A204.1 (cell line): ENCODE measurements around the gene NEXN.

Source experiments
- FAIRE-seq: peaks from 2 replicates; lab custom pipeline; 2012; peaks lifted over from hg19 to GRCh38; lab: Jason Lieb, UNC

The NEXN gene

DNA sequence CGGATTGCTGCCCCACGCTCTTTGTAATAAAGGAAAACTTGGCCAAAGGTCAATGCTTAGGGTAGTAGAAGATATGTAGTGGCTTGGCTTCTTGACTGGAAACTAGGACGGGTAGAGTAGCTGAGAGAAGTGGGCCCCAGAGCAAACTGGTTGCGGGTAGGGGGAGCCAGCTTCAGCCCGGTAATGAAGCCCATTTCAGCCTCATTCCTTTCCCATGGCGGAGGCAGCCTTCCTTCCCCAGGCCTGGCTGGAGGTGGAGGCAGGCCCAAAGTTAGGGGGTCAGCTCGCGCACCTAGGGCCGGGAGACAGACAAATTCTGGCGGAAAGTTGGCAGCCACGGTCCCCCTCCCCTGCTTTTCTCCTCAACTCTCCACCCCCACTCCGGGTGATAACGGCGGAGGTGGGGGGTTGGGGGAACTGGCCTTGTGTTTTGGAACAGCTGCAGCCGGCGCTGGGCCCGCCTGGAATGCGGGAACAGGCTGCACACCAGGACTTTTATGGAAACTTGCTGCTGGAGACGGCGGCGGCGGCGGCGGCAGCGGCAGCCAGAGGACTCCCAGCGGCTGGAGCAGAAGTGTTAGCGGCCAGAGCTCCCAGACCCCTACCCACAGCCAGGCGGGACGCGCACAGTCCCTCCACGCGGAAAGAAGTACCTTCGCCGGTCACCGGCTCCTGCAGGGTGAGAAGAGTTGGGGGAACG lies at the start of gene NEXN:
TSS of gene NEXN (plus strand) at position 544 of the 700 bp plus-strand sequence. CDS start 27,483 bp downstream, outside the sequence.
- no peak for FAIRE-seq

DNA sequence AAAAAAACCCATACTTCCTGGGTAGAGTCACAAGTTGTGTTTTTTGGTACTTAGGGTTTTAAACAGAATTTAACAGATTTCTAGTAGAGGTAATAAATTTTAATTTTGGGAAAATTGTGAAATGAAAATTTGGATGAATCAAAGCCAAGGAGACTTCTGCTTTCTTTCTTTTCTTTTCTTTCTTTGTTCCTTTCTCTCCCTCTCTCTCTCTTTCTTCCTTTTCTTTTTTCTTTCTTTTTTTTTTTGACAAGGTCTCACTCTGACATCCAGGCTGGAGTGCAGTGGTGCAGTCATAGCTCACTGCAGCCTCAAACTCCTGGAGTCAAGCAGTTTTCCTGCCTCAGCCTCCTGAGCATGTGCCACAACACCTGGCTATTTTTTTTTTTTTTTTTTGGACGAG lies 46.9 kb upstream of the NEXN start:
- FAIRE-seq, result no peak

DNA sequence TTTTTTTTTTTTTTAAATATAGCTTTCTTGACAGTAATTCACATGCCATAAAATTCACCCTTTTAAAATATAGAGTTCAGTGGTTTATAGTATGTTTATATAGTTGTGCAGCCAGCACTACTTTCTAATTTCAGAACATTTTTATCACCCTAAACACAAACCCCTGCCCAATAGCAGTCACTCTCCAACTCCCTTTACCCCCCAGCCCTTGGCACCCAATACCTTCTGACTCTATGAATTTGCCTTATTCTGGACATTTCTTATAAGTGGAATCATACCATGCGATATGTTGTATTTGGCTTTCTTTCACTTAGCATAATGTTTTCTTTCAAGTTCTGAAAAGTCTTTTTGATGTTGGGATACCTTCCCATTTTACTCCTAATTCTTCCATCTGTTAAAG lies 42.5 kb upstream of the NEXN start:
- FAIRE-seq, result no peak

DNA sequence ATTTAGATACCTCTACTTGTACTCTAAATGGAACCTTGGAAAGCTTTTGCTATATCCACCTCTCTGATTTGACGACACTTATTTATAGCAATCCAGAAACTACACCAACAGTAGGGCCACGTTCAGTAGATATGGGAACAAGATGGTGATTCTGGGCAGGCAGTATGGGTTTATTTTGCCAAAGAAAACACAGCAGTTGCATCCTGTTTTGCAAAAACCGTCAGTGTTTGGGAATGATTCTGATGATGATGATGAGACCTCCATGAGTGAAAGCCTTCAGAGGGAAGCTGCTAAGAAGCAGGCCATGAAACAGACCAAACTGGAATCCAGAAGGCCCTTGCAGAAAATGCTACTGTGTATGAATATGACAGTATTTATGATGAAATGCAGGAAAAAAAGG lies 41.5 kb upstream of the NEXN start:
- FAIRE-seq, result no peak

DNA sequence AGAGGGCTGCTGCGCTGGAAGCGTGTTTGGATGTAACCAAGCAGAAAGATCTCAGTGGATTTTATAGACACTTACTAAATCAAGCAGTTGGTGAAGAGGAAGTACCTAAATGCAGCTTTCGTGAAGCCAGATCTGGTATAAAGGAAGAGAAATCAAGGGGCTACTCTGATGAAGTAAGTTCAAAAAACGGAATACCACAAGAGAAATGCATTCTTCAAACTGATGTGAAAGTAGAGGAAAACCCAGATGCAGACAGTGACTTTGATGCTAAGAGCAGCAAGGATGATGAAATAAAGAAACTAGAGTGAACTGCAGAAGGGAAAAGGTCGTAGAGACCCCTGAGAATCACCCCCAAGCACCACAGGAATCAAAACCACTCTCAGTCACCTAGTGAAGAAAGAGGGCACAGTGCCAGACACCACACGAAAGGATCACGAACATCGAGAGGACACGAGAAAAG lies 40.8 kb upstream of the NEXN start:
- FAIRE-seq, result no peak

DNA sequence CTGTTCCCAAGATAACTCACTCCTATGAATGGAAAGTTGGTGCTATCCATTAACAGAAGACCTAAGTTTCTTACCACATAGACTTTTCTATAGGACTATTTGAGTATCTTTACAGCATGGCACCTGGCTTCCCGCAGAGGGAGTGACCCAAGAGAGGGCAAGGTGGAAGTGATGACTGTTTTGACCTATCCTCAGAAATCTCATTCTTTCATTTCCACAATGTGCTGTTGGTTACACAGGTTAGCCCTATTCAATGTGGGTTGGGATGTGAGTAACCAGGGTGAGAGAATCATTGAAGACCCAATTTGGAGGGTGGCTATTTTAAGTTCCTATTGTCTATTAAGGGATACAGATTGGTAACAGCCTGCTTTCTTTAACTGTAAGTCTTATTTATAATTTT lies 38.3 kb upstream of the NEXN start:
- FAIRE-seq, result no peak

DNA sequence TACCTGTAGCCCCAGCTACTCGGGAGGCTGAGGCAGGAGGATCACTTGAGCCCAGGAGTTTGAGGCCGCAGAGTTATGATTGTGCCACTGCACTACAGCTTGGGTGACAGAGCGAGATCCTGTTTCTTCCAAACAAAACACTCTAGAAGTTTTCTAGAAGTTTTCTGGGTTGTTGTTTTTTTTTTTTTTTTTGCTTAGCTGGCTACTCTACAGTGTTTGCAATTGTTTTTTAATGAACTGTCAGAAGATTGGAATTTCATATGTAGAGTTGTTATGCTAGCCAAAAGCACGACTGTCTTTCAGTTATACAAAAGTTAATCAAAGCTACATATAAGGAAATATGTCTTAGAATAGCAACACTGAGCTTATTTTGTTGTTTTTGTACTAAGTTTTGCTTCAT lies 30.9 kb upstream of the NEXN start:
- FAIRE-seq, result no peak

DNA sequence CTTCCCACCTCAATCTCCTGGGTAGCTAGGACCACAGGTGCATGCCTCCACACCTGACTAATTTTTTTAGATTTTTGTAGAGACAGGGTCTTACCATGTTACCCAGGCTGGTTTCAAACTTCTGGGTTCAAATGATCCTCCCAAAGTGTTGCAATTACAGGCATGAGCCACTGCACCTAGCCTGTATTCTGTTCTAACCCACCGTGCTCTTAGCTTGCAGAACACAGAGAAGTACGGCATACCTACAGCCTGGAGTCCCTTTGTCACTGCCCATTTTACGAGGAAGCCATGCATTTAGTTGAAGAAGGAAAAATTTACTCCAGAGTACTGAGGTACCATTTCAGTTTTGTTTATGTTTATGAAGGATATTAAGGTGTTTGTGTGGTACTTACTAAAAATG lies 29.7 kb upstream of the NEXN start:
- no peak for FAIRE-seq

DNA sequence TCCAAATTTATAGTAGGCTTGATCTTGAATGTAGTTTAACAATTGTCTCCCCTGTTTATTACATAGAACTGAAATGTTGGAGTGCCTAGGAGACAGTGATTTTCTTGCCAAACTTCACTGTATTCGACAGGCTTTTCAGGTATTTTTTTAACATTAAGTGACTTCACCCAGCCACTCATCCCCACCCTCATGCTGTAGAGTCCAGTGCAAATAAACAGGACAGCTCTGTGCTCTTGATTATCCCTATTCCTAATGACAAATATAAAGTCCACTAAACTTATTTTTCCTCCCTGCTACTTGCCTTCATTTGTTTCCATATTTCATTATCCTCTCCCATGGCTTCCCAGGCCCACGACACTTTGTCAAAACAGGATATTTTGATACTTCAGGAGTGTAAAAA lies 29.2 kb upstream of the NEXN start:
- no peak for FAIRE-seq

DNA sequence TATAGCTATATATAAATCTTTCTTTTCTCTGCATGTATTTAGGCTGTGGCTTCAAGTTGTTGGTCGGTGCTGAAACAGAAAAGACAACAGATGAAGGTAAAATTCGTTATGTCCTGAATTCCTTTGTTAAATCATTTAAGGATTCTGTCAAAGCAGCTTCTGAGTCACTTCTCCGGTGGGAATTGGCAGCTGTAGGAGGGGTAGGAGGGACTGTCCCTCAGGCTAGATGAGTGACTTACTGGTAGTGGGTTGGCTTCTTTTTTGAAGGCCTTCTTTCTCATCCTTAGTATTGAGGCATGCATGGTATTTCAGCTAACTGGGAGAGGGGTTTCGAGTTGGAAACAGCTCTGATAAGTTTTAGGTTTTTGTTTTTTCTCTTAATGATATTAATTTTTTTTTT lies 22.1 kb upstream of the NEXN start:
- no peak for FAIRE-seq

DNA sequence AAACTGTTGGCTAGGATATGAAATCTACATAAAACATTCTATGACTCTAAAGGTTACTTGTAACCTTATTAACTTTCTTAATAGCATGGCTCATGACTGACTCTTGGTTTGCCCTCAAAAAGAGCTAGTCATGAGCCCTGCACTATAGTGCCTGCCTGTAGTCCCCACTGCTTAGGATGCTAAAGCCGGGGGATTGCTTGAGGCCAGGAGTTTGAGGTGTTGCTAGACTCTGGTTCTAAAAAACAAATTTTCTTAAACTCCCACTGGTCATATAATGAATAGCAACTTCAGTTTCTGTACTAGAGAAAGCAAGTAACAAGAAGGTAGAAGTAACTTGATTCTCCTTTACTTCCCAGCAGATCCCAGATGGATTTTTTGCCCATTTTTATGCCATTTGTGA lies 15.8 kb upstream of the NEXN start:
- no peak for FAIRE-seq

DNA sequence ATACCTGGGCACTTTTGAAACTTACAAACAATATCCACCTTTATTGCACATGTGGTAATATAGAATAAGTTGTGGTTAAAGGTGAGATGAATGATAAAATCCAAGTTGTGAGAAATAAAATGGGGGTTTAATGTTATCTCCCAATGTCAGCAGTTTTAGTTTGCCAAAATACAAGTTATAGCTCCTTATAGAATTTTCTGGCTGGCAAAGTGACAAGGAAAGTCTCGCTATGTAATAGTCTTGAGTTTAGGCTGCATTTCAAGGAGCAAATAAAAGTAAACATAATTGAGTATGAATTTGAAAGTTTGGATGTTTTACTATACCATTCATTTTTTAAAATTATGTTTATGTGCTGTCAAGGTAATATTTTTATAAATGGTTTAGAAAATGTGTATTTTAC lies 15.0 kb upstream of the NEXN start:
- no peak for FAIRE-seq

DNA sequence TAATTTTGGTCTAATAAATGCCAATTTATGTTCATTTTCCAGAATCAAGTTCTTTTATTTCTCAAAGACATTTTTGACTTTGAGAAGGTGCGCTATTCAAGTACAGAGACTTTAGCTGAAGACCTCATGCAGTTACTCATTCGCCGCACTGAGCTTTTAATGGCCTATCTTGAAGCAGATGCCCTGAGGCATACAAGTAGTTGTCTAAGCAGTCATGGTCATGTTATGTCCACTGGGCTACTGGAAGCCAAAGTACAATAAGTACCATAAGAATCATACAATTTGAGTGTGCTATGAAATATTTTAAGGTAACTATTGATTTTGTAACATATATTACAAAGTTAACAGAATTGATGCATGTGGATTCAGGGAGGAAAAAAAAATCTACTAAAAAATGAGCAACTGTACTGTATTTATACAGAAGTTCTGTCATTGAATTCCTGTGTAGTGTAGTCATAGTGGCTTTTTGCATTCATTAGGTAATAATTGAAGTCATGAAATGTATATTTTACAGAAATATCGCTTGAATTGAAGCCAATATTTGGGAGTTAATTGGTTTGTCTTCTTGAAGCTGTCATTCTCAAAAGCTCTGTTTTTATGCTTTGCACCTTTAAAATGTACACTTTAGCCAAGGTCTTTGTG lies 13.5 kb upstream of the NEXN start:
- FAIRE-seq, result no peak

DNA sequence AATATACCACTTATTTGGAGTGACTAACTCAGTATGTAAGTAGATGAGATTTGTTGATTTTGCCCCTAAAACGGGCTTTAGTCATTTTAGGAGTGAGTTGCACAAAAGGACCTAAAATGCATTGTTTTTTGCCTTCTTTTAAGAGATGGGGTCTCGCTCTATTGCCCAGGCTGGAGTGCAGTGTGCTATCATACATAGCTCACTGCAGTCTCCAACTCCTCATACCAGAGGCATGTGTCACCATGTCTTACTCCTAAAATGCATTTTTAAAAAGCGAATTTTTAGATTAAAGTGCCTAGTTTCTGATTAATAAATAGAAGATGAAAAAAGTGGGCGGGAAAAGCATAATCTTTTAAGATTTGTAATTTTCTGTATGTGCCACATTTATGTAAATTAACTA lies 11.5 kb upstream of the NEXN start:
- FAIRE-seq, result no peak

DNA sequence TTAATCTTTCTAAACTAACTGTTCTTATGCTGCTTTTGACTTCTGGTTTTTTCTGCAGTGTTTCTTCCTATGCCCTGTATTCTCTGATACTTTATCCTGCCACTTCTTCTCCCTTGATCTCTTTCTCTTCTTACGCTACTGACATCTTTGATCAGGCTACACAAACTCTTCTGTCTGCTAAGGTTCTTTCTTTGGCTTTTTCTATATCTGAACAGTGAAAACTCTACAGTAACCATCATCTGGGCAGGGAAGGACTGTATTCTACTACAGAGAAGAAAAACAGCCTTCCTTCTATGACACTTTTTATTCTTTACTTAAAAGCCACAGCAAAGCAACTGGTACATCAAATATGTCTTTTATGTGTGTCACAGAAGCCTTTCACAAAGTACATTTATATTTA lies 7.4 kb upstream of the NEXN start:
- FAIRE-seq, result no peak

DNA sequence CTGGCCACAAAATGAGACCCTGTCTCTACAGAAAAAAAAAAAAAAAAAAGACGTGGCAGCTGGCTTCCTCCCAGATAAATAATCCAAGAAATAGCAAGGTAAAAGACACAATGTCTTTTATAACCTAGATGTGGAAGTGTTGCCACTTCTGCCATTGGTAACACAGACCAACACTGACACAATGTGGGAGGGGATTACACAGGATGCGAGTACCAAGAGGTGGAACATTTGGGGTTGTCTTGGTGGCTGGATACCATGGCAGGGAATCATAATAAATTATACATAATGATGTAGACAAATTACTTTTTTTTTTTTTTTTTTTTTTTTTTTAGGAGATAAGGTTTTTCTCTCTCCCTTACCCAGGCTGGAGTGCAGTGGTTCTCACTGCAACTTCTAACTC lies 6.0 kb upstream of the NEXN start:
- no peak for FAIRE-seq

DNA sequence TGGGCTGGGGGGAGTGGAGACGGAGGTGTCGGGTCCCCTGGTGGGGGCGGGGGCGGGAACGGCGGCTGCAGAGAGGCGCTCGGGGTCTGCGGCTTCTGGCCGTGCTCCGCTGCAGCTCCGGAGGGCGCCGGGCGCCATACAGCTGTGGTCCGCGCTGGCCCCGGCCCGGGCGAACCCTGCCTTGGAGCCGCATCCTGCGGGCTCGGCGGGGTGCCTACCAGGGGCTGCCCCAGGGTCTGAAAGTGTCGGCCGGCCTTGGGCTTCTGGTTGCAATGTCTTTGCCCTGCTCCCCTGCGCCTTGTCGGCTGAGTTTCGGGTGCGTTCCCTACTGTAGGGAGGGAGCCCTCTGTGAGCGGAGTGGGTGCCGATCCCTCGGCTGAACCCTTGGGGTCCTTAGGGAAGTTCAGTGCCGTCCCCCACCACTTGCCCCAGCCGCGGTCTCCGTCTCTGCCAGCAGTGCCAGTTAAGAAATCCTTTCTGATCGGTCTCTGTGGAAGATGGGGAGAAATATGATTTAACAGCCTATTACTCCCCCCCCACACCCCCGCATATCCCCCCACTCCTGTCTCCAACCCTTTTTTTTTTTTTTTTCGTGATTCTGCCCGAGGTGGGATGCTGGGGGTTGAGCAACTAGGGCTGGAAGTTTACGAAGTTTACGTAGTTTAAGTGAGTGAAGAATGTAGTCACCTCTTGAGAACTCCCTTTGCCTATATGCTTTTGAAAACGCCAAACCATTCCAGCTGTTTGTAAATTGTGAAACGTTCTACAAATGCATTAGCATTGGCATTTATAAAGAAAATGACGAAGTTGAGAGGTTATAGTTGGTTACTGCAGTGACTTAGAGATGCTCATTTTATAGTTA lies 588 bp downstream of the NEXN start:
- no peak for FAIRE-seq

DNA sequence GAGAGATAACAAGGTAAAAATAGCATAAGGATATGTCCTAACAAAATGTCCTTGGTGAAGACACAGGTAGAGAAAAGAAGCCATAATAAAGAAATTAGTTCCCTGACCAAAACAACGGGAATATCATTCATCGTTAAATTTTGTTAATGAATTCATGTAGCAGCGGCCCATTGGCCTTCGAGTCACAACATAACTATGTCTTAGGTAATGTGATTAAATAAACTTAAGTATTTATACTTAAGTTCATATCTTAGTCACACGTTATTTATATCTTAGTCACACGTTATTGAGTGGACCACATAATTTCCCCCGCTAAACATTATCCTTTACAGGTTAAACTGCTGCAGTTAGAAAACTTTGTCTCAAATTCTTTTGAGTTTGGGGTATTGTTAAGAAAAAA lies 1.2 kb downstream of the NEXN start:
- no peak for FAIRE-seq

DNA sequence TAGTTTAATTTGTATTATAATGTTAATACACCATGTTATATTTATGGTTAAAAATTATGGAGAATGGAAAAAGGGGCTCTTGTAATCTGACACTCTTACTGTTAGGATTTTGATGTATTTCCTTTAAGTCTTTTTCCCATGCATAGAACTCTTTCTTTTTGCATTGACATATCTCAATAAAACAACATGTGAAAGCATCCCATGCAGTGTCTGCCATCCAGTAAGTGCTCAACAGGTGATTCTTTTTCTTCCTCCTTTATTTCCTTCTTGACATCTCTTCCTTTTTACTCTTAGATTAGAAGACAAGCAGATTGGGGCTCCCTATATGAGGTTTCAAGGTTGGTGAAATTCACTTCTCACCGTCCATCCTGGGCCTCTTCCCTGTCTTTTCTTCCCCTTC lies 2.8 kb downstream of the NEXN start:
- no peak for FAIRE-seq

DNA sequence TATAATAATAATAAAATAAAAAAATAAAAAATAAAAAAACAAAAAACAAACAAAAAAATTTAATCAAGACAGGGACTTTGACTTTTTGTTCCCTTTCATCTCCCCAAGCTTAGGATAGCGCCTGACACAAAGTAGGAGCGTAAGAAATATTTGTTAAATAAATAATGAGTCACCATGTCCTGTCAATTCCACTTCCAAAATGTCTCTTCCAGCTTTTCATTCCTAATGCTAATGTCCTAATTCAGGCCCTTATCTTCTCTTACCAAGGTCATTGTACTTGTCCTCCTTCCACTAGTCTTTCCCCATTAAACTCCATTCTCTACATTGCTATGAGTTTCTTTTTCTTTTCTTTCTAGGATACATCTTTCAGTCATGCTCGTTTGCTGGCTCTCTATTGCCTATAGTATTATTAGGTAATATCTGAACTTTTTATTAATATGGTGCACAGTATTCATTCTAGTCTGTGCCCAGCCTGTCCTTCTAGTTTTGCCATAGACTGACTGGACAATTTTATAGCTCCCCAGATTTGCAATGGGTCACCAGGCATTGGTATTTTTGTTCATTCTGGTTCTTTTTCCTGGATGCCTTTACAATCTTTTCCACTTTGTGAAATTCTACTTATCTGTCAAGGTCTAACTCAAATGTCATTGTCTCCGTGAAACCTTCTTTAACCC lies 11.4 kb downstream of the NEXN start:
- no peak for FAIRE-seq

DNA sequence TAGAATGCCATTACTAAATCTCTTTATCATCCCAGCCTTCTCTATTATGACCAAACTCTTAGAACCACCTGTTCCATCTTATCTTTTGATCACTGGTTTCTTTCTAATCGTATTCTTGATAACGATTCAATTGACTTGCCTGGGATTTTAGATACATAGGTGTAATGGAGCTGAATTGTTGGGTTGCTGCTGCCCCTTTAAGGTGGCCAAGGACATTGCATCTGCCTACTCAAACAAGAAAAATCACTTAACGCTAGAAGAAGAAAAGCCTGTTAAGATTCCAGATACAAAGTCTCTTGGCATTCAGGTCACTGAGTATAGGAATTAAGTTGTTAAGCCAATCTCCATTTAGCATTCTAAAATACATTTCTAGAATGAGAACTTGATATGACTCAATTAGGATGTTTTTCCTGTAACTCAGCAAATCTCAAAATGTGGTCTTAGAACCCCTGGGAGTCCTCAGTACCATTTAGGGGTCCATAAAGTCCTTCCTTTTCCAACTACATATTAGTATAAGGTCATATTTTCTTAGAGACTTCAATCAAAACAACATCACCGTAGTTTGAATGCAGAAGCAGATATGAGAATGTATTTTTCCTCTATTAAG lies 12.4 kb downstream of the NEXN start:
- peak; percentile 85 for FAIRE-seq

DNA sequence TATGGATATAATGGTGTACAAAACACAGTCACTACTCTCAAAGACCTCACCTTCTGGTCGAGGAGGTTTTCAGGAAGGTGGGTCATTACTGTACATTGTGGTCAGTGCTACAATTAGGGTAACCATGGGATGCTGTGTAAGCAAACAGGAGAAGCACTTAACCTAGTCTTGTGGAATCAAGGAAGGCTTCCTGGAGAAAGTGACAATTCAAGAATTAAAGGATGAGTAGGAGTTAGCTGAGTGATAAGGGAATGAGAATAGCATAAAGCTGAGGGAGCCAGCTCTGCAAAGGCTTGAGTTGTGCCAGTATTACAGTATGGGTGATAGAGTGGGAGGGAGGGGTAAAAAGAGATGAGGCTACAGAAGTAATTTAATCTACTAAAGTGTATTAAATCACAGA lies 17.2 kb downstream of the NEXN start:
- FAIRE-seq, result no peak
